ENCODE data around the gene GUCY2D. TPM values are rescaled to one million over a fixed set of nuclear protein-coding genes. Genes with fewer than 3 reads are reported as not detected.
"Not testable (repeated sequence)": the region's sequence is repeated elsewhere in the genome, so short reads cannot be mapped to it uniquely, and the experiment has no call there.

The GUCY2D gene
- not detected in 2 replicates for total RNA-seq

GRCh38 chr17:8001976-8002720, at the start of gene GUCY2D:
Gene GUCY2D (plus strand): TSS chr17:8002615. CDS start chr17:8003048, 433 bp downstream.
- no peak for DNase-seq (ENCODE audit: low spot score)
- H3K27ac Mint-ChIP-seq, result no peak within 1 kb of the TSS
- H3K9me3 Mint-ChIP-seq, result no peaks in the 10 kb centered on the region
- peaks cover 51% of the 10 kb centered on the region for H3K27me3 Mint-ChIP-seq (ENCODE audit: low read depth)
- no peak within 1 kb of the TSS for H3K4me3 Mint-ChIP-seq (ENCODE audit: low read depth)
- intact Hi-C loops (cut with micrococcal nuclease), result no loop called here
- peaks cover 6% of the 10 kb centered on the region for H3K4me1 Mint-ChIP-seq (ENCODE audit: low read depth)
- no peaks in the 10 kb centered on the region for H3K36me3 Mint-ChIP-seq (ENCODE audit: low read depth)

- H3K4me3 Mint-ChIP-seq (ENCODE audit: low read depth); H3K27ac Mint-ChIP-seq; intact Hi-C loops (cut with micrococcal nuclease); H3K27me3 Mint-ChIP-seq (ENCODE audit: low read depth); H3K9me3 Mint-ChIP-seq; DNase-seq (ENCODE audit: low spot score): not testable (repeated sequence)
- Mint-ChIP-seq H3K36me3 (ENCODE audit: low read depth) (peaks cover 22% of the 10 kb centered on the region), H3K4me1 (ENCODE audit: low read depth) (peaks cover 13% of the 10 kb centered on the region)
Measured at GRCh38 chr17:7953266-7953665, 49.1 kb upstream of the GUCY2D start.

GRCh38 chr17:7955414-7956227, 46.8 kb upstream of the GUCY2D start:
- H3K9me3 Mint-ChIP-seq, result no peaks in the 10 kb centered on the region
- H3K36me3 Mint-ChIP-seq (ENCODE audit: low read depth), result no peaks in the 10 kb centered on the region
- no peak for DNase-seq (ENCODE audit: low spot score)
- H3K4me3 Mint-ChIP-seq (ENCODE audit: low read depth), result no peak overlapping the region
- peaks cover 13% of the 10 kb centered on the region for H3K4me1 Mint-ChIP-seq (ENCODE audit: low read depth)
- no peak overlapping the region for H3K27ac Mint-ChIP-seq
- intact Hi-C loops (cut with micrococcal nuclease), result no loop called here
- peaks cover 6% of the 10 kb centered on the region for H3K27me3 Mint-ChIP-seq (ENCODE audit: low read depth)

- peaks cover 8% of the 10 kb centered on the region for H3K27me3 Mint-ChIP-seq (ENCODE audit: low read depth)
- no peak overlapping the region for H3K4me3 Mint-ChIP-seq (ENCODE audit: low read depth)
- no peaks in the 10 kb centered on the region for H3K9me3 Mint-ChIP-seq
- no peaks in the 10 kb centered on the region for H3K36me3 Mint-ChIP-seq (ENCODE audit: low read depth)
- intact Hi-C loops (cut with micrococcal nuclease), result no loop called here
- DNase-seq (ENCODE audit: low spot score), result no peak
- no peak overlapping the region for H3K27ac Mint-ChIP-seq
- peaks cover 11% of the 10 kb centered on the region for H3K4me1 Mint-ChIP-seq (ENCODE audit: low read depth)
Measured at GRCh38 chr17:7956228-7956965, 46.0 kb upstream of the GUCY2D start.

- Mint-ChIP-seq H3K4me3 (ENCODE audit: low read depth) (no peak overlapping the region), H3K36me3 (ENCODE audit: low read depth) (no peaks in the 10 kb centered on the region), H3K9me3 (no peaks in the 10 kb centered on the region), H3K27ac (no peak overlapping the region), H3K4me1 (ENCODE audit: low read depth) (no peaks in the 10 kb centered on the region), H3K27me3 (ENCODE audit: low read depth) (peaks cover 12% of the 10 kb centered on the region)
- DNase-seq (ENCODE audit: low spot score), result no peak
- intact Hi-C loops (cut with micrococcal nuclease), result no loop called here
Measured at GRCh38 chr17:7959503-7960253, 42.7 kb upstream of the GUCY2D start.

- DNase-seq (ENCODE audit: low spot score), result no peak
- Mint-ChIP-seq H3K9me3 (no peaks in the 10 kb centered on the region), H3K36me3 (ENCODE audit: low read depth) (no peaks in the 10 kb centered on the region), H3K4me3 (ENCODE audit: low read depth) (no peak overlapping the region), H3K27me3 (ENCODE audit: low read depth) (peaks cover 12% of the 10 kb centered on the region), H3K4me1 (ENCODE audit: low read depth) (no peaks in the 10 kb centered on the region), H3K27ac (no peak overlapping the region)
- intact Hi-C loops (cut with micrococcal nuclease), result no loop called here
Measured at GRCh38 chr17:7961421-7961820, 41.0 kb upstream of the GUCY2D start.

GRCh38 chr17:7967751-7968150, 34.7 kb upstream of the GUCY2D start:
- H3K4me3 Mint-ChIP-seq (ENCODE audit: low read depth), result no peak overlapping the region
- peaks cover 7% of the 10 kb centered on the region for H3K27me3 Mint-ChIP-seq (ENCODE audit: low read depth)
- H3K36me3 Mint-ChIP-seq (ENCODE audit: low read depth), result no peaks in the 10 kb centered on the region
- no peak overlapping the region for H3K27ac Mint-ChIP-seq
- no peaks in the 10 kb centered on the region for H3K9me3 Mint-ChIP-seq
- intact Hi-C loops (cut with micrococcal nuclease), result no loop called here
- no peaks in the 10 kb centered on the region for H3K4me1 Mint-ChIP-seq (ENCODE audit: low read depth)
- no peak for DNase-seq (ENCODE audit: low spot score)

- Mint-ChIP-seq H3K4me3 (ENCODE audit: low read depth) (no peak overlapping the region), H3K27ac (no peak overlapping the region), H3K36me3 (ENCODE audit: low read depth) (peaks cover 2% of the 10 kb centered on the region), H3K9me3 (peaks cover 4% of the 10 kb centered on the region), H3K4me1 (ENCODE audit: low read depth) (no peaks in the 10 kb centered on the region), H3K27me3 (ENCODE audit: low read depth) (peaks cover 7% of the 10 kb centered on the region)
- intact Hi-C loops (cut with micrococcal nuclease), result no loop called here
- DNase-seq (ENCODE audit: low spot score), result no peak
Measured at GRCh38 chr17:7969433-7969832, 33.0 kb upstream of the GUCY2D start.

- Mint-ChIP-seq H3K4me3 (ENCODE audit: low read depth) (no peak overlapping the region), H3K27ac (no peak overlapping the region), H3K27me3 (ENCODE audit: low read depth) (peaks cover 7% of the 10 kb centered on the region), H3K9me3 (peaks cover 15% of the 10 kb centered on the region), H3K4me1 (ENCODE audit: low read depth) (no peaks in the 10 kb centered on the region), H3K36me3 (ENCODE audit: low read depth) (peaks cover 10% of the 10 kb centered on the region)
- no peak for DNase-seq (ENCODE audit: low spot score)
- intact Hi-C loops (cut with micrococcal nuclease), result no loop called here
Measured at GRCh38 chr17:7971651-7972050, 30.8 kb upstream of the GUCY2D start.

GRCh38 chr17:7972131-7972785, 30.2 kb upstream of the GUCY2D start:
- no peak for DNase-seq (ENCODE audit: low spot score)
- Mint-ChIP-seq H3K9me3 (peaks cover 22% of the 10 kb centered on the region), H3K4me1 (ENCODE audit: low read depth) (no peaks in the 10 kb centered on the region), H3K27me3 (ENCODE audit: low read depth) (peaks cover 6% of the 10 kb centered on the region), H3K27ac (no peak overlapping the region), H3K4me3 (ENCODE audit: low read depth) (no peak overlapping the region), H3K36me3 (ENCODE audit: low read depth) (peaks cover 10% of the 10 kb centered on the region)
- intact Hi-C loops (cut with micrococcal nuclease), result no loop called here

GRCh38 chr17:7974638-7975131, 27.7 kb upstream of the GUCY2D start:
- peaks cover 10% of the 10 kb centered on the region for H3K36me3 Mint-ChIP-seq (ENCODE audit: low read depth)
- H3K27me3 Mint-ChIP-seq (ENCODE audit: low read depth), result peaks cover 6% of the 10 kb centered on the region
- H3K9me3 Mint-ChIP-seq, result peaks cover 27% of the 10 kb centered on the region
- no peak overlapping the region for H3K4me3 Mint-ChIP-seq (ENCODE audit: low read depth)
- no peak overlapping the region for H3K27ac Mint-ChIP-seq
- no peaks in the 10 kb centered on the region for H3K4me1 Mint-ChIP-seq (ENCODE audit: low read depth)
- DNase-seq (ENCODE audit: low spot score), result no peak
- intact Hi-C loops (cut with micrococcal nuclease), result no loop called here

- Mint-ChIP-seq H3K36me3 (ENCODE audit: low read depth) (peaks cover 10% of the 10 kb centered on the region), H3K4me3 (ENCODE audit: low read depth) (no peak overlapping the region), H3K4me1 (ENCODE audit: low read depth) (peaks cover 4% of the 10 kb centered on the region), H3K27ac (no peak overlapping the region), H3K27me3 (ENCODE audit: low read depth) (peaks cover 5% of the 10 kb centered on the region), H3K9me3 (peaks cover 27% of the 10 kb centered on the region)
- intact Hi-C loops (cut with micrococcal nuclease), result no loop called here
- no peak for DNase-seq (ENCODE audit: low spot score)
Measured at GRCh38 chr17:7977039-7977438, 25.4 kb upstream of the GUCY2D start.
